SU-DHL-6 (cell line): ENCODE data around the gene GSE1.
A peak's percentile ranks its signal among the peaks of the same experiment; 100 is the strongest.

ENCODE experiments used
- H2AFZ ChIP-seq: fragments of 200-600 bp; sonication (generic); 2 replicates; pipeline ENCODE4 v1.6.1; 2014; ENCODE audit warnings: low read depth, mild to moderate bottlenecking, moderate library complexity, mixed read lengths, antibody characterized with exemption, low read length; ENCODE audit not compliant: severe bottlenecking
- H3F3A ChIP-seq: fragments of 200-600 bp; shearing (Covaris generic); 2 replicates; pipeline ENCODE4 v1.6.0; 2016; ENCODE audit warnings: antibody characterized with exemption, mild to moderate bottlenecking; ENCODE audit not compliant: insufficient read depth
- H3K27ac ChIP-seq: fragments of 200-600 bp; sonication (generic); 2 replicates; pipeline ENCODE4 v1.5.1; 2016; ENCODE audit warnings: low read depth, mild to moderate bottlenecking, low read length, moderate library complexity, mixed read lengths
- H3K27me3 ChIP-seq: fragments of 200-600 bp; sonication (generic), shearing (Covaris generic); 2 replicates; pipeline ENCODE4 v1.6.0; 2014; ENCODE audit warnings: mild to moderate bottlenecking, low read length
- H3K36me3 ChIP-seq: fragments of 200-600 bp; sonication (generic); 2 replicates; pipeline ENCODE4 v1.6.1; 2014; ENCODE audit warnings: mild to moderate bottlenecking, low read length, mixed read lengths
- H3K4me2 ChIP-seq: fragments of 300-600, 200-600 bp; shearing (Covaris generic), sonication (generic); 2 replicates; pipeline ENCODE4 v1.6.0; 2014; ENCODE audit warnings: low read length, low read depth, mild to moderate bottlenecking; ENCODE audit not compliant: poor library complexity, severe bottlenecking
- H3K4me3 ChIP-seq: fragments of 200-600 bp; sonication (generic); 2 replicates; pipeline ENCODE4 v1.5.1; 2014; ENCODE audit warnings: antibody characterized with exemption, low read length, mild to moderate bottlenecking, mixed read lengths; ENCODE audit not compliant: insufficient read depth, poor library complexity, severe bottlenecking
- H3K79me2 ChIP-seq: fragments of 200-600 bp; sonication (generic); 2 replicates; pipeline ENCODE4 v1.6.1; 2014; ENCODE audit warnings: mild to moderate bottlenecking, low read length, moderate library complexity; ENCODE audit not compliant: insufficient read depth
- H3K9ac ChIP-seq: fragments of 200-600 bp; sonication (generic); 2 replicates; pipeline ENCODE4 v1.7.0; 2014; ENCODE audit warnings: mild to moderate bottlenecking, low read length
- H3K9me2 ChIP-seq: fragments of 200-600 bp; sonication (generic); replicated peaks from 2 replicates; pipeline ENCODE4 v1.6.1; 2014; ENCODE audit warnings: low read length; ENCODE audit not compliant: insufficient read depth
- H3K9me3 ChIP-seq: fragments of 200-600 bp; sonication (generic); 2 replicates; pipeline ENCODE4 v1.6.1; 2014; ENCODE audit warnings: low read length, mixed read lengths; ENCODE audit not compliant: insufficient read depth
- H4K20me1 ChIP-seq: fragments of 200-600 bp; sonication (generic); 2 replicates; pipeline ENCODE4 v1.6.1; 2014; ENCODE audit warnings: low read depth, mild to moderate bottlenecking, antibody characterized with exemption, low read length, moderate library complexity, mixed read lengths
- EZH2phosphoT487 ChIP-seq: fragments of 200-600 bp; sonication (generic), shearing (Covaris generic); conservative IDR thresholded peaks from 2 replicates; pipeline ENCODE4 v1.6.1; 2018; ENCODE audit warnings: mild to moderate bottlenecking, antibody characterized with exemption, low read length, moderate library complexity, mixed read lengths
- TF ChIP-seq, protein P1 (sequence below): fragments of 200-600 bp; sonication (generic); IDR thresholded peaks from one replicate; pipeline ENCODE4 v1.5.1; 2017; ENCODE audit warnings: antibody characterized with exemption, mild to moderate bottlenecking, low read length, moderate library complexity; ENCODE audit not compliant: insufficient read depth, poor library complexity, severe bottlenecking

GSE1 gene

DNA sequence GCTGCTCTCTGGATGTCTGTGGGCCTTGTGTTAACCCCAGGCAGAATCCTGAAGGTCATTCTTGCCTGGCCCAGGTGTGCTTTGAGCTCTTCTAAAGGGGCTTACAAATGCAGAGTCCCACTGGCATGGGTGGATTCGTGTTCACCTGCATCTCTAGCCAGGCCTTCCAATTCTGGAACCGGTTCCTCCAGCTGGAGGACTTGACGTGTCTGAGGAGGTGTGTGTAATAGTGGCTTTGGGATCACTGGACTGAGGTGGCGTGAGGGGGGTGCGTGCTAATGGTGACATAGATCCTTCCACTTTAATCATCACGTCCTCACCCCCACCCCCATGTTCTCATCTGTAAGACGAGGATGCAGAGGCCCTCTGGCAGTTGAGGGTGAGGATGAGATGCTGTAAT lies 4.8 kb downstream of the GSE1 start:
- Histone ChIP-seq H3K9ac (no peak overlapping the region), H3K79me2 (no peaks in the 10 kb centered on the region), H3K4me3 (no peak overlapping the region), H3K27me3 (no peaks in the 10 kb centered on the region), H3F3A (no peaks in the 10 kb centered on the region), H3K4me2 (no peak overlapping the region), H3K9me2 (no peaks in the 10 kb centered on the region), H4K20me1 (no peaks in the 10 kb centered on the region), H2AFZ (no peak overlapping the region), H3K27ac (no peak overlapping the region), H3K9me3 (no peaks in the 10 kb centered on the region), H3K36me3 (no peaks in the 10 kb centered on the region)
- TF ChIP-seq, protein P1, sequence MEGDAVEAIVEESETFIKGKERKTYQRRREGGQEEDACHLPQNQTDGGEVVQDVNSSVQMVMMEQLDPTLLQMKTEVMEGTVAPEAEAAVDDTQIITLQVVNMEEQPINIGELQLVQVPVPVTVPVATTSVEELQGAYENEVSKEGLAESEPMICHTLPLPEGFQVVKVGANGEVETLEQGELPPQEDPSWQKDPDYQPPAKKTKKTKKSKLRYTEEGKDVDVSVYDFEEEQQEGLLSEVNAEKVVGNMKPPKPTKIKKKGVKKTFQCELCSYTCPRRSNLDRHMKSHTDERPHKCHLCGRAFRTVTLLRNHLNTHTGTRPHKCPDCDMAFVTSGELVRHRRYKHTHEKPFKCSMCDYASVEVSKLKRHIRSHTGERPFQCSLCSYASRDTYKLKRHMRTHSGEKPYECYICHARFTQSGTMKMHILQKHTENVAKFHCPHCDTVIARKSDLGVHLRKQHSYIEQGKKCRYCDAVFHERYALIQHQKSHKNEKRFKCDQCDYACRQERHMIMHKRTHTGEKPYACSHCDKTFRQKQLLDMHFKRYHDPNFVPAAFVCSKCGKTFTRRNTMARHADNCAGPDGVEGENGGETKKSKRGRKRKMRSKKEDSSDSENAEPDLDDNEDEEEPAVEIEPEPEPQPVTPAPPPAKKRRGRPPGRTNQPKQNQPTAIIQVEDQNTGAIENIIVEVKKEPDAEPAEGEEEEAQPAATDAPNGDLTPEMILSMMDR, result no peak
- no peak for TF ChIP-seq EZH2phosphoT487

DNA sequence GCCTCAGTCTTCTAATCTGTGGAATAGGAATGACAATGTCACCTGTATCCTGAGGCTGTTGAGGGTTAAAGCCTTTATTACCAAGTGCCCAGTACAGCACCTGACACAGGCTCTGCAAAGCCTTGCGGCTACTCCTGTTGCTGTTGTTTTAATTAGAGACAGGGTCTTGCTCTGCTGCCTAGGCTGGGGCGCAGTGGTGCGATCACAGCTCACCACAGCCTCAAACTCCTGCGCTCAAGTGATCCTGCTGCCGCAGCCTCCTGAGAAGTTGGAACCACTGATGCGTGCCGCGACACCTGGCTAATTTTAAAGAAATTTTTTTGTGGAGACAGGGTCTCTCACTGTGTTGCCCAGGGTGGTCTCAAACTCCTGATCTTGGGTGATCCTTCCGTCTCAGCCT lies 5.4 kb downstream of the GSE1 start:
- H3K27me3 ChIP-seq, result no peaks in the 10 kb centered on the region
- no peak overlapping the region for H3K4me3 ChIP-seq
- H3K9me3 ChIP-seq, result no peaks in the 10 kb centered on the region
- H3F3A ChIP-seq, result no peaks in the 10 kb centered on the region
- no peak overlapping the region for H3K27ac ChIP-seq
- no peaks in the 10 kb centered on the region for H3K9me2 ChIP-seq
- 0 out of 2 replicates have a peak, but pooled peaks have one; percentile 43 for TF ChIP-seq EZH2phosphoT487
- TF ChIP-seq, protein P1, result no peak
- H3K4me2 ChIP-seq, result no peak overlapping the region
- no peak overlapping the region for H2AFZ ChIP-seq
- no peaks in the 10 kb centered on the region for H4K20me1 ChIP-seq
- H3K79me2 ChIP-seq, result no peaks in the 10 kb centered on the region
- no peaks in the 10 kb centered on the region for H3K36me3 ChIP-seq
- H3K9ac ChIP-seq, result no peak overlapping the region

DNA sequence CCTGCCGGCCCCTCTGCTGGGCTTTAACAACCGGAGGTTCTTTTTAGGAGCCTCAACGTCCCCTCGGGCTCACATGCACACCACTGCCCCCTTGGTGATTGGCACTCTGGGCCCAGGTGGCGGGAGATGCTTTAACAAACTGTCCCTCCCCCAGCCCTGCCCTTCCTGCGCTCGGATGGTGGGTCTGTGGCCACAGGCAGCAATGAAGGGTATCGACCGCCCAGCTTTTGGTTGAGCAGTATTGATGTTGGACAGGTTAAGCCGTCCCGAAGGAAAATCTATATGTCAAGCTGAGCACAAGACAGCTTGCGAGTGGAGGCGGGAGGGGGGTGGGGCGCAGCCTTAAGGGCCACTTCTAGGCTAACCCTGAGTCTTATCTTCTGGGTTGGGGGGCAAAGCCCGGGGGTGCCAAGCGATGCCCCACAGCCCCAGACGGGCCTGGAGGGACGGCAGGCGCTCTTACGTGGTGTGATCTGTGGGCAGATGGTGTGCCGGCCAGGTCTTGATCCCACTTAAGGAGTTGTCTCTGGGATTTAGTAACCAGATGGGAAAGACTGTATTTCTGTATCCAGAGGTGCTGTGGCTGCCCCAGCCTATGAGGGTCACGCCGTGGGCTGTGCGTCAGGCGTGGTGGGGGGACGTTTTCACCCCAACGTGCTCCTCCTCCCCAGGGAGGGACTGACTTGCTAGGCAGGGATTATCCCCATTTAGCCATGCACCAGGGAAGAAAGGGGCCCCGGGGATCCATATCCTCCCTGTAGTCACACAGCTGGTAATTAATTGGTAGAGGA lies 6.2 kb downstream of the GSE1 start:
- no peak overlapping the region for H3K27ac ChIP-seq
- no peak overlapping the region for H3K4me2 ChIP-seq
- no peaks in the 10 kb centered on the region for H3K79me2 ChIP-seq
- no peak overlapping the region for H3K4me3 ChIP-seq
- no peaks in the 10 kb centered on the region for H3K9me2 ChIP-seq
- H3K36me3 ChIP-seq, result no peaks in the 10 kb centered on the region
- no peak overlapping the region for H3K9ac ChIP-seq
- H3F3A ChIP-seq, result no peaks in the 10 kb centered on the region
- no peak overlapping the region for H2AFZ ChIP-seq
- H3K27me3 ChIP-seq, result no peaks in the 10 kb centered on the region
- H4K20me1 ChIP-seq, result no peaks in the 10 kb centered on the region
- TF ChIP-seq, protein P1, result no peak
- TF ChIP-seq EZH2phosphoT487, result no peak
- H3K9me3 ChIP-seq, result no peaks in the 10 kb centered on the region
